GM18520 (cell line): ENCODE data around the gene POU2F1.

Experiments
- ATAC-seq: cut with Tn5 transposase; IDR thresholded peaks from one replicate; pipeline ENCODE4 v1.9.1; 2021; ENCODE audit not compliant: unreplicated experiment

POU2F1 gene

DNA sequence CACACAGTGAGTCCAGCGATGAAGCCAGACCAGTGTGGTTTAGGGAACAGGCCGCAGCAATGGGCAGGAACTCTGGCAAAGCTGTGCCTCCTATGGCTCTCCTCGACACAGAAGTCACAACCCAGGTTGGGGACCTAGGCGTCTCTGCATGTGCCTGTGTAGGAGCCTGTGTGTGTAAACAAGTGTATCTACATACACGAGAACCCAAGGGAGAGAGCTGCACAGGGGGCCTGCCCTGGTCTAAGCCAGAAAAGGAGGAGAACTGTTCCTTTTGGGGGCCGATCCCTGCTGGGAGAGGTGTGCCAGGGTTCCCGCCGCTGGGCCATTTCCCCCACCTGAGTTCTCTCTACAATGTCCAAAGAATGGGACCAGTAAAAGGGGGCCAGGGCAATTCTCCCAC, 241.7 kb downstream of the POU2F1 start:
- ATAC-seq = no peak

DNA sequence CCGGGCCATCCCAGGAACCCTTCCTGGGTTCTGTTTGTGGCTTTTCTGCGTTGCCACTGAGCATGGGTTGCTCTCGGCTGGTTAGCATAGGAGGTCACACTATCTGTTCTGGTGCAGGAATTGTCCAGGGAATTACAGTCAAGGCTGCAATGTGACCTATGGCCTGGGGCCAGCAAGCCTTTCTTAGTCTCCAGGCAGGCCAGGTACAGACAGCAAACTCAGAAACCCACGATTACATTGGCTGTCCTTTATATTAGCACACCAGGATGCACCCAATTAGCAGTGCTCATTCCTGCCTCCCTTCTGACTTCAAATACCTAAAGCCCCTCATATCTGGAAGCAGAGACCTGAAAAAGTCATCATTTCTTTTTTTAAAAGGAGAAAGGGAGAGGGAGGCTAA, 242.4 kb downstream of the POU2F1 start:
- no peak for ATAC-seq

GRCh38 chr1:167463875-167464575, 243.3 kb downstream of the POU2F1 start:
- ATAC-seq = no peak

DNA sequence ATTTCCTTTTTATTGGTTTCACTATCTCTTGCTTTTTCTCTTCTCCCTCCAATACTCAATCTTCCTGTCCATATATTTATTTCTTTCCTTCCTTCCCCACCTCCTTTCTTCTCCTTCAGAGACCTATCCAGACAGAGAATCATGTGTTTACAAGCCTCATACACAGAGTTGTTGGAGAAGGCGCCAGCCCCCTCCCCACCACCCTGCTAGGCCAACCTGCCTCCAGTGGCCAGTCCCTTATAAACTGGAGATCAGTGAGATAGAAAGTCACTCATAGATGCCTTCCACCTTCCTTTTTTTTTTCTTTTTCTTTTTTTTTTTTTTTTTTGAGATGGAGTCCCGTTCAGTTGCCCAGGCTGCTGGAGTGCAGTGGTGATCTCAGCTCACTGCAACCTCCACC, 244.3 kb downstream of the POU2F1 start:
- no peak for ATAC-seq

- no peak for ATAC-seq
Measured at GRCh38 chr1:167465743-167466142, 245.1 kb downstream of the POU2F1 start.

- no peak for ATAC-seq
Measured at GRCh38 chr1:167467126-167467710, 246.5 kb downstream of the POU2F1 start.

- no peak for ATAC-seq
Measured at GRCh38 chr1:167467752-167468151, 247.1 kb downstream of the POU2F1 start.

DNA sequence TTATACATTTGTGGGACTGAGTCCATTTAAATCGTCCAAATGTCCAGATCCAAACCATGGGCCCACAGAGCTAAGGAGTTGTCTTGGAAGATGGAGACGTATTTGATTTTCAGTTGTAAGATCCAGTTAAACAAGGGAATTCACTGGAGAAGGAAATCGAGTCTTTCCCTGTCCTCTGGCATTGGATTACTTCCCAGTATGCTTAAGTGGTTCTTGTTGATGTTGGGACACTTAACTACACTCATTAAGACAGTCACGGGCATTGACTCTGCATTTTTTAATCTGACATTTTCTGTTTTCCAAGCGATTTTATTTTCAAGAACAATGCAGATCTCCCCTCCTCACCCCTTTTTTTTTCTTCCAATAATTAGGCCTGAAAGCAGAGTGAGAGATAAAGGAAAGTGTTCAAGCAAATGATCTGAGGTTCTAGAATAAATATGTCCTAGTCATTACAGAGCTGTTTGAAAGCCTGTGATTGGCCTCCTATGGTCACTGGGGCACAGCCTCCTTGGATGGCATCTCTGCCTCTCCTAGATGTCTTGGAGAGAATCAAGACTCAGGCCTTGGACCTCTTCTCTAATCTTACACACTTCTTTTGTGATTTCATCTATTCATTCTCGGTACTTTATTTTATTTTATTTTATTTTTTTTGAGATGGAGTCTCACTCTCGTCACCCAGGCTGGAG, 248.7 kb downstream of the POU2F1 start:
- no peak for ATAC-seq

DNA sequence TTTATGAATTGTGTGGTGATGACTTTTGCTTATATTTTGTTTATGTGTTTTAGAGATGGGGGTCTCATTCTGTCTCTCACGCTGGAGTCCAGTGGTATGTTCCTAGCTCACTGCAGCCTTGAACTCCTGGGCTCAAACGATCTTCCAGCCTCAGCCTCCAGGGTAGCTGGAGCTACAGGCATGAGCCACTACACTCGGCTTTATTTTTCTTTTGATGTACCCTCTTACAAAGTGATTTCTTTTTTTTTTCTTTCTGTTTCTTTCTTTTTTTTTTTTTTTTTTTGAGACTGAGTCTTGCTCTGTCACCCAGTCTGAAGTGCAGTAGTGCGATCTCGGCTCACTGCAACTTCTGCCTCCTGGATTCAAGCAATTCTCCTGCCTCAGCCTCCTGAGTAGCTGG, 250.9 kb downstream of the POU2F1 start:
- ATAC-seq = no peak

DNA sequence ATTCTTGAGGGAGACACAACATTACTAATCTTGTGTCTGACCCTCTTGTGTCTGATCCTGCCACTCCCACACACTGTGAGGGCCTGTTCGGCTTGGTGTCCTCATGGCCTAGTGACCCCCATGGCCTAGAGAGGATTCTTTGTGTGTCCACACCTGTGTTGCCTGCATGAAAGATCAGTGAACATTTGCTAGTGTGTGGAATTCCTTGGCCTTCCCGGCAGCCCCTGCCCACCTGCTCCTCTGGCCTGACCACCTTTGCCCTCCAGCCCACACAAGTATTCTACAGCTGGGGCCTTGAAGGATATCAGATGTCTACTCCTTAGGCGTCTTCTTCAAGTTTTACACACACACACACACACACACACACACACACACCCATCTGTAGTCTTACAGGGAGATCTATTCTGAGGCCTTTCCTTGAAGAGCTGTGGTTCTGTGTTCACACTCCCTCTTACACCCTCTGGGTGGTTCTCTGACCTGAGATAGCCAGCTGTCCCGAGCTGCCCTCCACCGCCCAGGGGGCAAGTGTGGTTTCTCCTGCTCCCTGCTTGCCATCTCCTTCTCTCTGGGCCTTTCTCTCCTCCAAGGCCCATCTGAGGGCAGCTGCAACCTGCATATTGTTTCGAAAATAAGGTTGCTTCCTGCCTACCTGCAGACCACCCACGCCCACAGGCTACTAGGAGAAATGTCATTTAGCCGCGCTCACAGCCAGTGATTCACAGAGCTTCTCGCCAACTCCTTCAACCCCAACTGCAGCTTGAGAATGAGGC, 252.3 kb downstream of the POU2F1 start:
- ATAC-seq = no peak

DNA sequence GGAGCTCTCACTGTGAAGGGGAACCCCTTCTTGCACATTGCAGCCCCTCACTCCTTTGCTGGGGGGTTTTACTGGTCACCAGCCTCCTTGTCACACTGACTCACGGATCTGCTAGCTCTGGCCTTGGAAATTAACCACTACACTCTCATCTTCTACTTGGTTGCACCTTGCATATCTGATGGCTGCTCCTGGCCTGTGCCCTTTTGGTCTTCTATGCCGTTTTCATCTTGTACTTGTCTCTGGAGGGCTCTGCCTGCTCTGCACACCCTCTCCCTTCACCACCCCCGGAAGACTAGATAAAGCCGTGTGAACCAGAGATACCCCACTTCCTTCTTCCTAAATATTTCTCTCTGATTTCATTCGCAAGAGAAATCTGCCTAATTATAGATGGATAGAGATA, 253.1 kb downstream of the POU2F1 start:
- no peak for ATAC-seq

- no peak for ATAC-seq
Measured at GRCh38 chr1:167474191-167474641, 253.5 kb downstream of the POU2F1 start.

- no peak for ATAC-seq
Measured at GRCh38 chr1:167476061-167476460, 255.4 kb downstream of the POU2F1 start.
